ENCODE measurements around the gene CHST3.

The CHST3 gene

DNA sequence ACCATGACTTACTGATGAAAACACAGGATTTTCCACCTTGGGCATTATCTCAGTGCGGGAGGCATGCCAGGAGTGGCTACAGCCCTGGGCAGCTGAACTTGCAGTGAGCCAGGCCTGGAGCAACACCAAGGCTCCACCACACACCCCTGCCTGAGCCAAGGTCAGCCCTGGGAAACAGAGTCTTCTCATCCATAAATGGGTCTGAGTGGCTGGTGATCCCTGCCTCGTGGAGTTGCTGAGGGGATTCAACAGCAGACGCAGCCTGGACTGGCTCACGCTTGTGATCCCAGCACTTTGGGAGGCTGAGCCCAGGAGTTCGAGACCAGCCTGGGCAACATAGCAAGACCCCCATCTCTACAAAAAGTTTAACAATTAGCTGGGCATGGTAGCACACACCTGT, 91.9 kb downstream of the CHST3 start:
- DNase-seq (ENCODE audit: low read depth, low spot score), result no peak

DNA sequence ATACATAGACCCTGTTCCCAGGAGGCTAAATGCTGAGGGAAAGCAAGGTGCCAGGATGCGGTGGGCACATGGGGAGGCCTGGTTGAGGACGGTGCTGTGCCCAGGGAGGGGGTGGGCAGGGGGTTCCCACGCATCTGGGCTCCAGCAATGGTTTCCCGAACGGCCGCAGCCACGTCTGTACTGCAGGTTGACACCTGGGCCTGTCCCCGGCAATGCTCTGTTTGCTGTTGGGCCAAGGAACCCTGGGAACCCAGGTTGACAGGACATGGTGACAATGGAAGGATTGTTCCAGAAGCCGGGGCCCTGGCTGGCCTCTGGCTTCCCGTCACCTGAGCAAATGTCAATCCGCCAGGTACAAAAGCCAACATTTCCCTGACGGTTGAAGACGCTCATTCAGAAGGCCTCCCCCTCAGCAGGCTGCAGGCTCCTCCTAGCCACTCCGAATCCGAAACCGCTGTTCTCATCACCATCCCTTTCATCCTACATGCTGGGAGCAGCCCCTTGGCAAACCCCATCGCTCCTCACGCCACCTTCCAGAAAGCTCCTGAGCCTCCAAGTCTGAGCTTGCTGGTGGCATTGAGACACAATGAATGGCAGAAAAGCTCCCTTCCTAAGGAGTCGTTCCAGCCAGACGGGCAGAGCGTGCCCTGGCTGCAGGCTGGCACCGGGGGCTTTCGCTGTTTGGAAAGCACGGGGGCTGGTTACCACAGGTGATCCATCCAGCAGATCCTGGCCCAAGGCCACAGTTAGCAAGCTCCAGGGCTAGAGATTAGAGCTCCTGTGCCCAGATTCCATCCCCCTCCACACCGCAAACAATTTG, 92.9 kb downstream of the CHST3 start:
- no peak for DNase-seq (ENCODE audit: low read depth, low spot score)

DNA sequence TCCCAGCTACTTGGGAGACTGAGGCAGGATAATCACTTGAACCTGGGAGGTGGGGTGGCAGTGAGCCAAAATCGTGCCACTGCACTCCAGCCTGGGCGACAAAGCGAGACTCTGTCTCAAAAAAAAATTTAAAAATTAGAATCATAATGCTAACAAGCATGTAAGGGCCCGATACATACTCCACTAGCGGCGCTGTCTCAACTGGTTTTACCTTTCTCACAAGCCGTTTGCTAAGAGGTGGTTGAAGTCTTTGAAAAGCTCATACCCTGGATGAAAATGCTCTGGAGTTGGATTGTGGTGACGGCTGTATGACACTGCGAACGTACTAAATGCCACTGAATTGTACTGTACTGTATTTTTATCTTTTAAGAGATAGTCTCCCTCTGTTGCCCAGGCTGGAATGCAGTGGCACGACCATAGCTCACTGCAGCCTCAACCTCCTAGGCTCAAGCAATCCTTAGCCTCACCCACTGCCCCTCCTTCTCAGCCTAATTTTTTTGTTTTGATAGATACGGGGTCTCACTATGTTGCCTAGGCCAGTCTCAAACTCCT, 94.2 kb downstream of the CHST3 start:
- no peak for DNase-seq (ENCODE audit: low read depth, low spot score)

DNA sequence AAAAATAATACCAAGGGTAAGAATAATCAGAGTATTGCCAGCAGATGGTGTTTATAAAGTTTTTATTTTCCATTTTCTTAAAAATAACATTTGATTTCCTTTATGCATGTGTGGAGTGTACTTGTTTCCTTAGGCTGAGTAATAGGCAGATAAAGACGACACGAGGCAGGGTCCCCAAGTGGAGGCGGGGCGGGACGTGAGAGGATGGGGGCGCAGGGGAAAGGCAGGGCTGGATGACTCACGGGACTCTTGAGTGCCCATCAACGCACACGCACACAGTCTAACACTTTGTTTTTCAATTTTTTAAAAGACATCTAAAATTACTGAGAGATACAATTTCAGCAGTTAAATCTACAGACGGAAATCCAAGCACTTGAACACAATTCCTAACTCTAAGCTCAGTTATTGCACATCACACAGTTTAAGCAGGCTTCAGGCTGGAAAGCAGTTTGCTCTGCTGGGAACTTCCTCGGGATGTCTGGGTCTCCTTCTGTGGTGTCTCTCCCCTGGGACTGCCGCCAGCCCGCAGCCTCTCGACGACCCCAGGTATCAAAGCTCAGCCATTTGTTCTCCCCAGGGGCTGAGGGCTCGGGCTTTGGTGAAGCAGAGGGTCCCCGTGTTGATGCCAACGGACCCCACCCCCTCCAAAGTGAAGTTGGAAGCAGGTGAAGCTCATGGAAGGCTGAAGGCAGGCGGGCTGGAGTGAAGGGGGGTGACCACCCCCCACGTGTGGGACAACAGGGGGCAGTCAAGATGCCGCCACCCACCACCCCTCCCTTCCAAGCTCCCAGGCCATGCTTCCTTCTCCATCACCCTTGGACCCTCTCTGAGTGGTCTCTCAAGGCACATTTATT, 95.0 kb downstream of the CHST3 start:
- no peak for DNase-seq (ENCODE audit: low read depth, low spot score)

DNA sequence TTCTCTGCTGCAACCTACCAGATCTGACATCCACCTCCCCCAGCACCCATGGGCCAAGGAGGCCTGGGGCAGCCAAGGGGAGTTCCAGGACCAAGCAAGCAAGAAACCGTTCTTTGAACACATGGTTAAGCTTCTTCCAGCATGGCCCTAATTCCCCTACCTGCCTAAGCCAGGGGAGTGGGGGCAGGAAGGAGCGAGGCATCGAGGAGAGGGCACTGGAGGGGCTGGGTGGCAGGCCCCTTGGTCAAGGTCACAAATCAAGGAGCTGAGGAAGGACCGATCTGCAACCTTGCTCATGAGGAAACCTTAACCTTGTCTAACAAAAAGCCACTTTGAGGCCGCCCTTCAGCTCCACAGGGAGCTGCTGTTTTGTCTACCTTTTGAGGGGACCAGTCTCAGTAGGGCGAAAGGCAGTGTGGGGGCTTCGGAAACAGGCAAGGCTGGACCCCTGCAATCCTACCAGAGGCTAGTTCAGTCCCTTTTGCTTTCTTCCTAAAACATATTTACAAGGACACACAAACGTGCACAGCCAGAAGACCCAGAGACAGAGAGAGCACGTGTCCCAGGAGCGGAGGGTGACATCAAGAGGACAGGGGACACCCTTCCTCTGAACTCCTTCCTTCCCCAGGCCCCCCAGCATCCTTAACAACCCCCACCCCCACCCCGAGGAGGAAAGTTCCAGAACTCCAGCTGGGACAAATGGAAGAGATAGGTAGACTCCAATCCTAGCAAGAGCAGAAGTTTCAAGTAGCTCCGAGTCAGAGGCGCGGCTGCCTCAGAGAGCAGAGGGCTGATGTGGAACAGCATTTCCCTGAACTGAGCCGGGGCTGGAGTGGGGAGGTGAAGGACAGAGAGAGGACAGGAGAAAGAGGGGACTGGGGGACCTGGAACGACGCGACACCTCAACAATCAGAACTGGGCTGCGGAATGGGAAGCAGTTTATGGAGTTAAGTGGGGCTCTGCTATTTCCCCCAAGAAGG, 95.9 kb downstream of the CHST3 start:
- DNase-seq (ENCODE audit: low read depth, low spot score), result no peak

DNA sequence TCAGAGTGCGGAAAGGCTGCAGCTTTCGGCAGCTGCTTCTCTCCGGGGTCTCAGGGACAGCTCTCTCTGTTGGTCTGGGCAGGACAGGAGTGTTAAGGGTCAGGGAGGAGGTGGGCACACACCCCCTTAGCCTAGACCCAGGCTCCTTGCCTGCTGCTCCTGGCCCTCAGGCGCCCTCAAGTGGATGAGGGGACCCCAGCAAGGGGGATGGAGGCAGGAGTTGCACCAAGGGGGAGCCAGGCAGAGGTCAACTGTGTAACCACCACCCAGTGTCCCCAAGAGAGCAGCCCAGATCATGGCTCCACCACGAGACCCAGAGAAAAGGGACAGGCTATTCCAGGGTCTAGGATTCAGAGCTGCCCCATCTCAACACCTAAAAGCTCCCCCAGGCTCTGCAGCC, 97.3 kb downstream of the CHST3 start:
- no peak for DNase-seq (ENCODE audit: low read depth, low spot score)

DNA sequence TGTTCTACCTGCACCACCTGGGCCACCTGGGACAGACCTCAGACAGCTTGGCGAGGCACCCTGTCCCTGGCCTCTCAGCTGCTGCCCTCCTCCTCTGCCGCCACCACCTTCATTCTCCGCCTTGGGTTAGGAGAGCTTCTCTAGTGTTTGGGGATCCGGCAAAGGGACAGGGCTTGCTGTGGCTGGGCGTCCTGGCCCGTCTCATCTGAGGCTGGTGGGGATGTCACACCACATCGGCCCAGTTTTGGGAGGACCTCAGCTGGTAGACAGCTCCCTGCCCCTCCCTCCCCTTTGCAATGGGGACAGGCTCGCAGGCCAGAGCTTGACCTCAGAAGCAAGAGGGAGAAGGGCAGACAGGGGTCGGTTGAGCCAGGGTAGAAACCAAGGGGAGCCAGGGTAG, 97.7 kb downstream of the CHST3 start:
- DNase-seq (ENCODE audit: low read depth, low spot score), result no peak

DNA sequence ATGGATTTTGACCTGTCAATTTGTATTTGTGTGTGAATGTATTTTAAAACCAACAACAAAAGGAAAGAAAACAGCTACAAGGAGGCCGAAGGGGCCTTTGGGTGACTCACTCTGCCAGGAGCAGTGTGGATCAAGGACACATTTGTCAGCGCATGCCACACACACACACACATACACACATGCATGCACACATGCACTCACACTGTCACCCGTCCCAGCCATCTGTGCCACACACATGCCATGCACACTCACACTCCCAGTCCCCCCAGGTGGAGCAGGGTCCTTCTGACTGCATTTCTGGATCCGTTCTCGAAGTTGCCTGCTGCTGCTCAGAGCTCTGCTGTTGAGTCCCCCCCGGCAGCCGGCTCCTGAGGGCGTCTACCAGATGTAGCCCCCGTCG, 98.2 kb downstream of the CHST3 start:
- no peak for DNase-seq (ENCODE audit: low read depth, low spot score)
